ENCODE results near the gene SERPINB8. TPM values are rescaled to one million over a fixed set of nuclear protein-coding genes. Genes with fewer than 3 reads are reported as not detected.
"Not testable (repeated sequence)": the region's sequence is repeated elsewhere in the genome, so short reads cannot be mapped to it uniquely, and the experiment has no call there.

Gene SERPINB8, protein sequence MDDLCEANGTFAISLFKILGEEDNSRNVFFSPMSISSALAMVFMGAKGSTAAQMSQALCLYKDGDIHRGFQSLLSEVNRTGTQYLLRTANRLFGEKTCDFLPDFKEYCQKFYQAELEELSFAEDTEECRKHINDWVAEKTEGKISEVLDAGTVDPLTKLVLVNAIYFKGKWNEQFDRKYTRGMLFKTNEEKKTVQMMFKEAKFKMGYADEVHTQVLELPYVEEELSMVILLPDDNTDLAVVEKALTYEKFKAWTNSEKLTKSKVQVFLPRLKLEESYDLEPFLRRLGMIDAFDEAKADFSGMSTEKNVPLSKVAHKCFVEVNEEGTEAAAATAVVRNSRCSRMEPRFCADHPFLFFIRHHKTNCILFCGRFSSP
- 4.5 TPM for total RNA-seq

DNA sequence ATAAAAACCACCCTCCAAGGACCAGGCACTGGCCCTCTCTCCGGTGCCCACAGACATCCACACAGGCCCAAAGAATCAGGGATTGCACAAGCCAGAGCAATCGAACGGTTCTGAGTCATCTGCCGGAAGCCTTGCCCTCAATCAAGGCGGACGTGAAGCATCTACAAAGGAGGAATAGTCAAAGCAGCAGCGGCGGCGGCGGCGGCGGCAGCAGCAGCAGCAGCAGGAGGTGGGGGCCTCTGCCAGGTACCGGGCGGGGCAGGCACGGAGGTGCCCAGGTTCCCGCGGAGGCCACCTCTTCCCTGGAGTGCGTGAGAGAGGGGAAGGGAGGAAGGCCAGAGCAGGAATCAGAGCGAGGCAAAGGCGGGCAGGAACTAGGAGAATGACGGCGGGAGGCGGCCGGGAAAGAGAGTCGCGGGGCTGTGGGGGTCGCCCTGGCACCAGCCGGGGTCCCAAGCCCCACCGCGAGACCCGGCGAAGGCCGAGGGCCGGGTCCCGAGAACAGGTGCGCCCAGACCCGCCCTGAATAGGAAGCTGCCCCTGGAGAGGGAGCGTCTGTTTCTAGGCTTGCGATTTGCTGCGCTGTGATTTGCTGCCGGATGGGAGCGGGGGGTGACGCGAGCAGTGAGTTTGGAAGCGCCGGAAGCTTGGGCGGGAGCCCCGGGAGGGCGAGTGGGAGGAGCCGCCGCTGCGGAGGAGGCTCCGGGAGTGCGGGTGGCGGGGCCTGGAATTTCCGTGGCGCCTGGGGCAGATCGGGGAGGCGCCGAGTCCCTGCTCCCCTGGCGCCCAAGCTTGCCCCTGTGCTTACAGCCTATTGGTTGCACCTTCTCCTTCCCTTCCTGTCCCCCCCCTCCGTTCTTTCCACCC is at the start of gene SERPINB8:
SERPINB8 (plus strand) TSS at position 140 of the 867 bp plus-strand sequence. CDS start 8,228 bp downstream, outside the sequence.
- TF ChIP-seq, protein P1, sequence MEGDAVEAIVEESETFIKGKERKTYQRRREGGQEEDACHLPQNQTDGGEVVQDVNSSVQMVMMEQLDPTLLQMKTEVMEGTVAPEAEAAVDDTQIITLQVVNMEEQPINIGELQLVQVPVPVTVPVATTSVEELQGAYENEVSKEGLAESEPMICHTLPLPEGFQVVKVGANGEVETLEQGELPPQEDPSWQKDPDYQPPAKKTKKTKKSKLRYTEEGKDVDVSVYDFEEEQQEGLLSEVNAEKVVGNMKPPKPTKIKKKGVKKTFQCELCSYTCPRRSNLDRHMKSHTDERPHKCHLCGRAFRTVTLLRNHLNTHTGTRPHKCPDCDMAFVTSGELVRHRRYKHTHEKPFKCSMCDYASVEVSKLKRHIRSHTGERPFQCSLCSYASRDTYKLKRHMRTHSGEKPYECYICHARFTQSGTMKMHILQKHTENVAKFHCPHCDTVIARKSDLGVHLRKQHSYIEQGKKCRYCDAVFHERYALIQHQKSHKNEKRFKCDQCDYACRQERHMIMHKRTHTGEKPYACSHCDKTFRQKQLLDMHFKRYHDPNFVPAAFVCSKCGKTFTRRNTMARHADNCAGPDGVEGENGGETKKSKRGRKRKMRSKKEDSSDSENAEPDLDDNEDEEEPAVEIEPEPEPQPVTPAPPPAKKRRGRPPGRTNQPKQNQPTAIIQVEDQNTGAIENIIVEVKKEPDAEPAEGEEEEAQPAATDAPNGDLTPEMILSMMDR (IDR thresholded peaks at IDR 0.05) = no peak
- Histone ChIP-seq H3K36me3 (no peaks in the 10 kb centered on the region), H3K4me3 (peak within 1 kb of the TSS; percentile 77 to 80), H3K27ac (peak within 1 kb of the TSS; percentile 97 to 99), H3K4me1 (peaks cover 0 to 4% of the 10 kb centered on the region in 2 donors), H3K9me3 (no peaks in the 10 kb centered on the region), H3K27me3 (no peaks in the 10 kb centered on the region)
- peak; percentile 76 to 98 for DNase-seq (ENCODE audit: low spot score in 2 of 2)
- intact Hi-C loops (cut with DNase I) = loop anchor here (2.0 to 10.0 kb wide), 5 partner anchors 547 to 1535 kb away; partner anchors contain the start of genes KDSR, PHLPP1, VPS4B and ZCCHC2

DNA sequence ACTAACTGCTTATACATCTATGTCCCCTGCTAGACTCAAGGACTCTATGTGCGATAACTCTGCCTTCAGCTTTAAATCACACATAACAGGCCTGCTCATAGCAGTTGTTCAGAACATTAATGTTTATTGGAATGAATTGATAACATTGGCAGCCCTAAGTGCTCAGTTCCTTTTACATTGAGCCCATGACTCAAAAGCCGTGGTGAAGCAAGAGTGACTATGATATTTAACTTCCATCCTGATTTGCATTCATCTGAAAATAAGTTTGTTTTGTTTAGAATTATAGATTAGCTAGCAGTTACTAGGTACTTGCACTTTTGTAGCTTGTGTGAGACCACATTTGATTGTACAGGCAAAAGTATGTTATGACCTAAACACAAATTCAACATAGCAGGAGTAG is 47.8 kb upstream of the SERPINB8 start:
- no peaks in the 10 kb centered on the region for H3K4me1 ChIP-seq
- no peaks in the 10 kb centered on the region for H3K27me3 ChIP-seq
- DNase-seq (ENCODE audit: low spot score in 2 of 2) = no peak
- no peaks in the 10 kb centered on the region for H3K9me3 ChIP-seq
- TF ChIP-seq, protein P1 (IDR thresholded peaks at IDR 0.05) = no peak
- no peaks in the 10 kb centered on the region for H3K36me3 ChIP-seq
- H3K27ac ChIP-seq = no peak overlapping the region
- no peak overlapping the region for H3K4me3 ChIP-seq
- intact Hi-C loops (cut with DNase I) = no loop called here

DNA sequence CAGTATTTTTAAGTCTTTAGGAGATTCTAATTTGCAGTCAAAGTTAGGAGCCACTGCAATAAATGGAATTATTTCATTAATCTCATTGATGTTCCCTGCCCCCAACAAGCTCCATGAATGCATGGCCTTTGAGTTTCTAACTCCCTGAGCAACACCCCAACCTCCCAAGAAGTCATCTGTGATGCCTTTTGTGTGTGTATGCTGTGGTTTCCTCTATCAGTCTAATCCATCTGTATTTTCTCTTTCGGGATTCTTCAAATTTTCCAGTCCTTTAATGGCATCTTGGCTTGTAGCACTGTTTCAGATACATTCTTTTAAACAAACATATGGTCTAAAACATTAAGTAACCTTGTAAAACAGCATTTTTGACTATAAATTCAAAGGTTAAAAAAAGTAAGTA is 45.3 kb upstream of the SERPINB8 start:
- no peak overlapping the region for H3K27ac ChIP-seq
- intact Hi-C loops (cut with DNase I) = no loop called here
- TF ChIP-seq, protein P1 (IDR thresholded peaks at IDR 0.05) = no peak
- H3K36me3 ChIP-seq = no peaks in the 10 kb centered on the region
- no peak for DNase-seq (ENCODE audit: low spot score in 2 of 2)
- no peaks in the 10 kb centered on the region for H3K4me1 ChIP-seq
- no peak overlapping the region for H3K4me3 ChIP-seq
- H3K9me3 ChIP-seq = no peaks in the 10 kb centered on the region
- H3K27me3 ChIP-seq = no peaks in the 10 kb centered on the region

DNA sequence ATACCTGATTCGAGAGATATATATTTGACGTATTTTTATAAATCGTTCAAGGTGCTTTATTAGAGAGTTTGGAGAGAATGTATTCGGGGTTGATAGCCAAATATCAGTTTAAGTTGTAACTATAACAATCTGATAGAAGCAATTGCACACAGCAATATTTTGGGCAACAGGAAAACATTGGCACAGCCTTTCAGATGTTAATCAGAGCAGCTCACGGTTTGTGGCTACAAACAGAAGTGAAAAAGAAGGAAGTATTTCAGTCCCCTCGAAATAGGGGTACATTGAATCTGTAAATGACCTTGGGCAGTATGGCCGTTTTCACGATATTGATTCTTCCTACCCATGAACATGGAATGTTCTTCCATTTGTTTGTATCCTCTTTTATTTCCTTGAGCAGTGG is 41.5 kb upstream of the SERPINB8 start:
- intact Hi-C loops (cut with DNase I) = no loop called here
- Histone ChIP-seq H3K4me1 (no peaks in the 10 kb centered on the region), H3K36me3 (no peaks in the 10 kb centered on the region), H3K27ac (no peak overlapping the region), H3K4me3 (no peak overlapping the region), H3K27me3 (no peaks in the 10 kb centered on the region), H3K9me3 (no peaks in the 10 kb centered on the region)
- TF ChIP-seq, protein P1 (IDR thresholded peaks at IDR 0.05) = no peak
- no peak for DNase-seq (ENCODE audit: low spot score in 2 of 2)

DNA sequence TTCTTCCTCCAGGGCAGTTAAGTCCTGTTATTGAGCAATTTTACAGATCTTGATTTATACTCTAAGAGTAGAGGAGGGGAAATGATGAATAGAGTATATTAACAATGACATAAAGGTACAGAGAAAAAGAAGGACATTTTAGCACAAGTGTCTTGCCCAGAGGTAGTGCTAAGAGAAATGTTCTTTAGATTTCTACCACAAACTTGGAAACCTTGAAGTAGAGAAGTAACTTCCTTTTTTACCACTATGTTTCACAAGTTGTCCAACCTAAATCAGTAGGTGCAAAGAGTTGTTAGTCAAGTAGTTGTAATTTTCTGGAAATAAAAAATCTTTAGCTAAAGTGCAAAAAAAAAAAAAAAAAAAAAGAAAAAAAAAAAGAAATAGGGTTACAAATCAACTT is 40.5 kb upstream of the SERPINB8 start:
- H3K27me3 ChIP-seq; H3K4me1 ChIP-seq; intact Hi-C loops (cut with DNase I); DNase-seq (ENCODE audit: low spot score in 2 of 2); H3K9me3 ChIP-seq; H3K36me3 ChIP-seq; H3K27ac ChIP-seq; H3K4me3 ChIP-seq: not testable (repeated sequence)

All from ascending aorta (tissue), 2 donors.